NCI-H526 treated with DMSO at 0.1 percent for 48 hours (cell line): Measurements from ENCODE around the gene MSH3.
"Not testable (repeated sequence)": the region's sequence is repeated elsewhere in the genome, so short reads cannot be mapped to it uniquely, and the experiment has no call there.

ENCODE experiments used
- DNase-seq: peaks from one replicate; lab custom pipeline; 2025; lab: John Stamatoyannopoulos, UW

MSH3 gene

DNA sequence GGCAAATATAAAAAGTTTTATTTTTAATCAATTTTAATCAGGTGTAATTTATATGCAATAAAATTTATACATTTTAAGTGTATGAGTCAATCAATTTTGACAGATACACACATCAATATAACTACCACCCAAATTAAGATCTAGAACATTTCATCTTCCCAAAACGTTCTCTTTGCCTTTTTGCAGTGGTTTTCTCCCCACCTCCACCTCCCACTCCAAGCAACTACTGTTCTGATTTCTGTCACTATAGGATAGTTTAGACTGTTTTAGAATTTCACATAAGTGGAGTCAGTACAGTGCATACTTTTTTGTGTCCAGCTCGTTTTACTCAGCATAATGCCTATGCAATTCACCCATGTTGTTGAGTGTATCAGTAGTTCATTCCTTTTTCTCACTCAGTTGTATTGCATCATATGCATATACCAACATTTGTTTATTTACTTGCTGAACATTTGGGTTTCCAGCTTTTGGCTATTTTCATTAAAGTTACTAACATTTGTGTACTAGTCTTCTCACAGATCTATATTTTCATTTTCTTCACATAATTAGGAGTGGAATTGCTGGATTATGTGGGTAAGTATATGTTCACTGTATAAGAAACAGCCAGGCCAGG is 52.5 kb downstream of the MSH3 start:
- no peak for DNase-seq

DNA sequence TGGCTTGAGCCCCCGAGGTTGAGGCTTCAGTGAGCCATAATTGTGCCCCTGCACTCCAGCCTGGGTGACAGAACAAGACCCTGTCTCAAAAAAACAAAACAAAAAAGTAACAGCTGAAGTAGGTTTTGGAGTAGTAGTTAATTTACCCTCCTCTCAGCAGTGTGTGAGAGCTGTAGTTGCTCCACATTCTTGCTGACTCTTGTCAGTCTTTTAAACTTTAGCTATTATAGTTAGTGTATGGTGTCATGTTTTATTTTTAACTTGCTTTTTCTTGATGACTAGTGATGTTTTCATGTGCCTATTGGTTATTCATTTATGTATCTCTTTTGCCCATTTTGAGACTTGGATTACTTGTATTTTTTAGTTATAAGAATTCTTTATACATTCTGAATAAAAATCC is 53.2 kb downstream of the MSH3 start:
- DNase-seq, result no peak

DNA sequence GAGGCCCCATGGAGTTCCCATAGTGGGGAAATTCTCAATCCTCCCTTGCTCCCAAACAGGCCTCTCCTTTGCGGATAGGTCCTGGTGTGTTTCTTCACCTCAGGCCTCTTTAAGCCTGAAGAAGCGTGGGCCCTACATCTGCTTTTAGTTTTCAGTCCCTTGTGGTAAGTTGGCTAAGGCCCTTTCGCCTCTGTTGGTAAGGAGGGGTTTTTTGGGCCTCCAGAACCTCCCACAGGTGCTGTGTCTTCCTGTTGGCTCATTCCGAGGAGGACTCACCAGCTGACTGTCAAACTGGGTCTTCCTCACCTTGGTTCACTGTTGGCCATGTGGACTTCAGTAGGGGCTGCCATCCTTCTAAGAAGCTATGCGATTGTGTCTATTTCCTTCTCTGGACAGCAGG is 56.8 kb downstream of the MSH3 start:
- no peak for DNase-seq

DNA sequence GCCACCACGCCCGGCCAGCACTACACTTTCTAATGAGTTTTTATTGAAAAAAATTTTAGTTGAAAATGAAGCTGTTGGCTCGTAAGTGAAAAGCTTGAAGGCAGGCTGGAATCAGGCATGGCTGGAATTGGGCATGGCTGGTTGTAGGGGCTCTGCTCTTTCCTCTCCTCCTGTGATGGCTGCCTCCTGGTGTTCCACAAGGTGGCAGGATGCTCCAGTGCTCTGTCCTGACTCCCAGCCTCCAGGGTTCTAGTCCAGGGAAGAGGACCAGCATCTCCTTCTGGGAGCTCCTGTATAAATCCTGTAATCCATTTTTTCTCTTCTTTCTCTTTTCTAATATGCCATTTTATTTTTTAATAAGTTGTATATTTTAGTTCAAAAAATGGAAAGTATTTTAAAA is 57.5 kb downstream of the MSH3 start:
- no peak for DNase-seq

DNA sequence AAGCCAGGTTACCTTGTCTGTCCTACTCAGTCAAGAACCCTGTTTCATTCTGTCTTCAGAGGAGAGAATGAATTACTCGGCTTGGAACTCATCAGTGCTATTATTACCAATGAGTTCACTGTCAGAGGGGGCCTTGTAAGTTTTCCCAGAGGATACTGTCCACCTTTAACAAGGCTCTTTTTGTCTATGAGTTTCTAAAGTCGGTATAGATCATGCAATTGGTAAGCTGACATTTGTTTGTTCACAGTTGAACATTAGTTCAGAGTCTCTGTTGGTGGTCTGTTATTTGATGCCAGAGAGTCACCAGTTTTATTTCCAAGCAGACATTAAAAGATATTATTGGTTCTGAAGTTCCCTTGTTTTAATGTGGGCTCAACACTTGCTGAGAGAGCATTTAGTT is 58.5 kb downstream of the MSH3 start:
- DNase-seq, result no peak

DNA sequence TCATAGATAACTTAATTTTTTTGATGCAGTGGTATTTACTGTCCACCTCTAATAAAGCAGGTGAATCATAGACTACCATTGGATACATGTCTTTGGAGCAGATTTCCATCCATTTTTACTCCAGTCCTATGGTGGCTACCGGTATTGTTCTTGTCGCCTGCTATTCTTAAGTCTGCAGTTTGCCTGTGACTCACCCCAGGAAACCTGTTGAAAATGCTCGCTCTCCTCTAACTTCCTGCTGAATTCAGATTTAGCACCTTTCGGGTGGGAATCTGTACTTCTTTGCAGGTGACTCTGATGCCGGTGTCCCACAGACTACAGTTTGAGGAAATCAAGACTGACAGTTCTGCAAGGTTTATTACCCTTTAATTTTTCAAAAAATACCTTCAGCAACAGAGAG is 59.2 kb downstream of the MSH3 start:
- no peak for DNase-seq

DNA sequence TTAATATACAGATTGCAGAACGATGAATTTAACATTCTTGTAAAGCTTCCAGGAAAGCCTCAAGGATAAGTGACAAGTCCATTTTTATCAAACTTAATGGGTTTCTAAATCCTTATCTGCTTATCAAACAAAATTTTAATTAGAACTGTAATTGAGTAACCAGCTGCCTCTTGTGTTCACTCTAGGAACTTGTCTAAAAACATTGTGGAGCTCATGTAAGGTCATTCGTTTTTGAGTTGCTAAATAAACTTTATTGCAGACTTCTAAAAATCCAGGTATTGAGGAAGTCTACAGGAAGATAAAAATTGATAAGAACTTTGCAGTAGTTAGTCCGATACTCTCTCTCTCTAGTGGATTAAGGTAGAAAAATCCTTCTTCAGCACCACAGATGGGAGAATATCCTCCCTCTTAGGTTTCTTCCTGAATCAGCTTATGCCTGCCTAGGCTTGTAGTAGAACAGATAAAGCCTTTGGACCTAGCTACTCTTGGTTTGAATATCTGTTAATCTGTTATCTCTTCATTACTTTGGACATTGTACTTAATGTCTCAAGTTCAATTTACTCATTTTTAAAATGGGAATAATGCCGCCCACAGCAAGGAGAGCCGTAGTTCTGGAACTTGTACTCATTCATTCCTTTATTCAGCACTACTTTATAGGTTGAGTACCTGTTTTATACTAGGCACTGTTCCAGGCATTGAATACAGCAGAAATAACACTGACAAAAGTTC is 60.3 kb downstream of the MSH3 start:
- DNase-seq, result no peak

DNA sequence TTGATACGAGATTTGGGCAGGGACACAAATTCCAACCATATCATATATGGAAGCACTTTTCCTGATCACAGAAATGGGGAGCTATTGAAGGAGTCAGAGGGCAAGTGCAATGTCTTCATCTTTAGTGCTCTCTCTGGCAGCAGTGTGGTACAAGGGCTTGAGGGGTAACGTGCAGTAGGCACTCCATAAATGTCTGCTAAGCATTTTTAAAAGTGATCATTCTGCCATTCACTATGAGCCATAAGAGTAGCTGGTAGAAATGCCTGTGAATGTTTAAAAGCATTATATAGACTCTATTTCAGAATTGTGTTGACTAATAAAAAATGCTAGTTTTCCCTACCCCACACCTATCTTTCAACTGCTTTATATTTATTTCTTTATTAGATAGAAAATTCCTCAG is 61.4 kb downstream of the MSH3 start:
- no peak for DNase-seq

DNA sequence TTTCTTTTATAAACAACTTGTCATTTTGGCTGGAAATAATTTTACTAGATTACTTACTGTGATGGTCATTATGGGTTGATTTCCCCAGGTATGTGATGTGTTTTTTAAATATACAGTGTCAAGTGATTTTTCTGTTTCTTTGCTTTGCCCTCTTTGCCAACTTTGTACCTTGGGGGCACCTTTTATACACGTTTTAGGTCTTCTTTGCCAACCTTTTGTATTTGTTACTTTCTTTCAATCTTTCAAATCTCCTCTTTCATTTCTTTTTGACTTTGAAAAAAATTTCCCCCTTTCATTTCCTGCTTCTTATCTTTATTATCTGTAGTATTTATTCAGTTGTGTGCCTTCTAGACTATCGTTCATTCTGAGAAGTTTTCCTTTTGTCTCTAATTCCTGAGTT is 65.7 kb downstream of the MSH3 start:
- DNase-seq, result no peak

DNA sequence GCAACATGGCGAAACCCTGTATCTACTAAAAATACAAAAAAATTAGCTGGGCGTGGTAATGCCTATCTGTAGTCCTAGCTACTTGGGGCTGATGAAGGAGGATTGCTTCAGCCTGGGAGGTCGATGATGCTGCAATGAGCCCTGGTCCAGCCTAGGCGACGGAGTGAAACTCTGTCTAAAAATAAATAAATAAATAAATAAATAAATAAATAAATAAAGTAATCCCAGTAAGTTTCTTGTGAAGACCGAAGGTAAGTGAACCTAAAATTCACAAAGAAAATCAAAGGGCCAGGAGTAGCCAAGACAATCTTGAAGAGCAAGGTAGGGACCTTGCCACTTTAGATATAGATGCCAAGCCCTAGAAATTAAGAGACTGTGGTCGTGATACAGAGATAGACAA is 68.5 kb downstream of the MSH3 start:
- no peak for DNase-seq

DNA sequence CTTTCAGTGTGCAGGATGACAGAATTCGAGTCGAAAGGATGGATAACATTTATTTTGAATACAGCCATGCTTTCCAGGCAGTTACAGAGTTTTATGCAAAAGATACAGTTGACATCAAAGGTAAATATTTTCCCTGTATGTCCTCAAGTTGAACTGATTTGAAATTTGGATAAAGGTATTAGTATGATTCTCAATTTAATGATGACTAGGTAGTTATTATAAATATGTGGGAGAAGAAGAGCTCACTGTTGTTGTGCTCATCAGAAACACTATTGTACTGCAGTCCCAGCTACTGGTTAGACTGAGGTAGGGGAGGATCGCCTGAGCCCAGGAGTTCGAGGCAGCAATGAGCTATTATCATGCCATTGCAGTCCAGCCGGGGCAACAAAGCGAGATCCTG is 71.0 kb downstream of the MSH3 start:
- DNase-seq, result no peak

DNA sequence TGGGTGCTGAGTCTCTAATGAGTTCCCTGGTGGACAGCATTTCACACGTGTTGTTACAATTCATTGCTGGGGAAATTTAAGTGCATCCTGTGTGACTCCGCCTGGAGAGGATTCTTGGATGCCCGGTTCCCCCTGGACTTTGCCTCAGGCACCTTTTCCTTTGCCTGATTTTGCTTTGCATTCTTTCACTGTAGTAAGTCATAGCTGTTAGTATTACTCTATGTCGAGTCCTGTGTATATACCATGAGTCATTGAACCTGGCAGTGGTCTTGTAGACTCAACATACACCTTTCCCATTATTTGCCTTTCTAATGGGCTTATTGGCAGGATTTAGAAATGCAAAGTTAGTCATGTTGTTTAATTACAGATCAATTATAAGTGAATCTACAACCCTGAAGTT is 82.3 kb downstream of the MSH3 start:
- no peak for DNase-seq

DNA sequence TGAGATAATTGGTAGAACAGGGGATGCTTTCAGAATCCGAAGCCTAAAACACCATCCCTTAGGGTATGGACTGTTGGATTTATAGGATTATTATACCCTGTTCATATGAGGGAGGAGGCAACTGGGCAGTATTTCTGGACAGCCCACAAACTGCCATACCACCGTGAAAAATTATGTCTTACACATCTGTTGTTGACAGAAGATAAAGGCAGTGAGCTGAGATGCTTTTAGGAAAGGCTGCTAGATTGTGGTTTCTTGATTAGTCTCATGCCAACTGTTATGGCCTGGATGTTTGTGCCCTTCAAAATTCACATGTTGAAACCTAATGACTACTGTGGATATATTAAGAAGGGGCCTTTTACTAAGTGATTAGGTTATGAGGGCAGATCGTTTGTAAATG is 84.0 kb downstream of the MSH3 start:
- DNase-seq, result no peak

DNA sequence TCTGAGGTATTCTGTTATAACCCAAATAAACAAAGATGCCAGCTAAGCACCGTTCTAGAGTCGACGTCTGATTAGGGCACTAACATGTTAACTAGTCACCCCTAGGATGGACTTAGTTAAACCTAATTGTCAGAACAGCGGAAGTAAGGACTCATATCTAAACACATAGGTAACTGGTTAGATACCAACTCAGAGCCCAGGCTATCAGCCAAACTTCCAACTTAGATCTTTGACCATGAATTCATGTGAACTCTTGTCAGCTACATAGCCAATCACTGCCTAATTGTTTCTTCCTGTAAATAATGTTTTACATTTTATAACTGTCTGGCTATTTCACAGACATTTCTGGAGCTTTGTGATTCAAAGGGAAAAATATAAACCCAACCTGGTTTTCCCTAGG is 84.6 kb downstream of the MSH3 start:
- DNase-seq, result no peak

DNA sequence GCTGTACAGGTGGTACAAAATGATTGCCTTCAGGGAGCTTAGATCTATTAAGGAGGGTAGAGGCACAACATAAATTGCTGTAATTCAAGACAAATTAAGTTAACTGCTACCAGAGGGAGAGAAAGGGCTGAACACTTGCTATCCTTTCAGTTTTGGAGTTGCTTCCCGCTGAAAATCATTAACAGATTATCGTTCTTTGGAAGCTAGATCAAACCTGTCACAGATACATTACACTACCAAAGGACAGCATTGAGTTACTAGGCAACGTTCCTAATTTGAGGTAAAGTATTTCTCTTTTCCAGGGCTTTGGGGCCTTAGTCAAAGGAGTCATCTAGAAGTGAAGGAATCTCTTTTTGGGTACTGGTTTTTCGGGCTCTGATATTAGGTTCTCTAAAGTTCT is 85.0 kb downstream of the MSH3 start:
- DNase-seq, result no peak

DNA sequence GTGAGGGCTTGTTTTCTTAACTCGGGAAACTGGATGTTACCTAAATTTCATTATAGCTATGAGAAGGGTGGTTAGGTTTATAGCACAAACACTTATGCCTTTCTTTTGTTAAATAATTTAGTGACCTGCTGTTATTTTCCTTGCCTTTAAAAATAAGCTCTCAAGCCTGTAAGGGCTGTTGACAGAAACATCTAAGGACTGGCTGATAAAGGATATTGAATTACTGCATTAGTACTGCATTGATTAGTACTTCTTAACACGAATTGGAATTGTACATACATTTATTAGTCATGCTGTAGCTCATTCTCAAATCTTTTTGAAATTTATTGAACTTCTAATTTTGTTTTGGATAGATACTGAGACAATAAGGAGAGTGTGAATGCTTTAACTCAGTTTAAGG is 85.4 kb downstream of the MSH3 start:
- no peak for DNase-seq

DNA sequence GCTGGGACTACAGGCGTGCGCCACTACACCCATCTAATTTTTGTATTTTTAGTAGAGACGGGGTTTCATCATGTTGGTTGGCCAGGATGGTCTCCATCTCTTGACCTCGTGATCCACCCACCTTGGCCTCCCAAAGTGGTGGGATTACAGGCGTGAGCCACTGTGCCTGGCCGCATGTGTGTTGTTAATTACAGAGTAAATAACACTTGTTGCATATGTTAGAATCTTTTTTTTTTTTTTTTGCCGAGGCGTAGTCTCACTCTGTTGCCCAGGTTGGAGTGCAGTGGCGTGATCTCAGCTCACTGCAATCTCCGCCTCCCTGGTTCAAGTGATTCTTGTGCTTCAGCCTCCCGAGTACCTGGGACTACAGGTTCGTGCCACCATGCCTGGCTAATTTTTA is 86.0 kb downstream of the MSH3 start:
- DNase-seq, result not testable (repeated sequence)

DNA sequence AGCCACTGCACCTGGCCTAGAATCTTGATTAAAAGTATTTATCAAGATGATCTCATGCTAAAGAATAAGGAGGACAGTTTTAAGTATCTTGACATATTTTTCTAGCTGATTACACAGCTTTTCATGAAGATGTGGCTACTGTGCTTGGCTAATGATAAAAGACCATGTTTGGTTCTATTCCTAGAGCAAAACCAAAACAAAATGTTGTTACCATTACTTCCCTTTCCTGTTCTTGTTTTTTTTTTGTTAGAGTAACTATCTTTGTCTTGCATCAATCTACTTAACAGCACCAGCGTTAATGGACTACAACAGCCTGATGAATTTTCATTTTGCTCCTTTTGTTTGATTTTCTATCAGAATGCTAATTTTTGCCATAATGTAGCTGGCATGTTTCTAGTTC is 86.5 kb downstream of the MSH3 start:
- no peak for DNase-seq

DNA sequence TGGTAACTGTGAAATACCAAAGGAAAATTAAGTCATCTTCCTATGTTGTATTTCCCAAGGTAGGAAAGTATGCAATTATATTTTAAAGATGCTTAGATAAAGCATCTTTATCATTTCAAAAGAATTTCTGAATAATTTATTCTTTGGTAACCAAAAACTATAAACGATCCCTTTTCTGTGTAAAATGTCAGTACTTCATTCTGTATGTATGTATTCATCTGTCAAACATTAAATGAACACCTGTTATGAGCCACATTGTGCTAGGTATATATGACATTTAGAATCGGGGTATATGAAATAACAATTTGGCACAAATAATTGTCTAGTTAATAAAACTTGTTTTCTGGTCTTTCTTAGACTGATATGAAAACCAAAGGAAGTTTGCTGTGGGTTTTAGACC is 89.7 kb downstream of the MSH3 start:
- no peak for DNase-seq

DNA sequence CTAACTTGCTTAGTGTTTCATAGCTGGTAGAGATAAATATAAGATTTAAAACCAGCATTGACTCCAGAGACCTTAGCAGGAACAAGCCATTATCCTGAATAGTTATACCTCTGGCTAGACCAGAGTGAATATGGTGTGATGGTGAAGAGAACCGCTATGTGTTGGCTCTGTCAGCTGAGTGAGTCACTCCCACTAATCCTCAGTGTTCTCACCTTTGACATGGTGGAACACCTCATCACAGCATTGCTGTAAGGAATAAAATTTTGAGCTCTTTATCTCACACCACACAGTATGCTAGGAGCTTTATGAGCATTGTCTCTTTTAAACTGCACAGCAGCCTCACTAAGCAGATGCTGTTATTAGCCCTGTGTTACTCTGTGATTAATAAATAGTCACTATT is 91.0 kb downstream of the MSH3 start:
- no peak for DNase-seq

DNA sequence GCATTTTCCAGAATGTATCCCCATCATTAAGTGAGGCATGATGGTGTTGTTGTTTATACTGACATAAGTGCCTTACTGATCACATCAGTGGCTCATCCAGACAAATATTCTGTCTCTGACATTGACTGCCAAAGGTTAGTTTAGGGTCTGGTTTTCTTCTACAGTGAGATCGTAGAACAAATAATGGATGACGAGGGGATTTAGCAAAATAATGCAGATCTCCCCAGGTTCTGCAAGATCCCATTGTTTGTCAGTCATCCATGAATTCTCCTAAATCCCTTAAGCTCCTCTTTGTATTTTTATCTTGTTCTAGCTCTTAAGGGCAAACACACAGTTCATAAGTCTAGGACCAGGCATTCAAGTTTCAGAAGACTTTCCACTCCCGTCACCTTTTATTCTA is 93.5 kb downstream of the MSH3 start:
- no peak for DNase-seq

DNA sequence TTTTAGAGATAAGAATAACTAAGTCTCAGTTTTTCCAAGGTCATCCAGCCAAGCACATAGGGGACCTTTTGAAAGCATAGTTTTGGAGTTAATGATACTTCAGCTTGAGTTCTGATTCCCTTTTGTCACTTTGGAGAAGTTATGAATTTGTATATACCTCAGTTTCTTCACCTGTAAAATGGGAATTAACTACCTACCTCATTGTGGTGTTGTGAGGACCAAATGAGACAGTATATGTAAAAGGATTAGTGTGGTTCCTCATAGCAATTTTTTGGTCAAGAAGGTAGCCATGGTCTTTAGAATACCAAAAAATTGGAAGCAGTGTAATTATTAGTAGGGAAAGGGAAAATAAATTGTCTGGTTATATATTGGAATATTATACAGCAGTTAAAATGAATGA is 98.0 kb downstream of the MSH3 start:
- DNase-seq, result no peak

DNA sequence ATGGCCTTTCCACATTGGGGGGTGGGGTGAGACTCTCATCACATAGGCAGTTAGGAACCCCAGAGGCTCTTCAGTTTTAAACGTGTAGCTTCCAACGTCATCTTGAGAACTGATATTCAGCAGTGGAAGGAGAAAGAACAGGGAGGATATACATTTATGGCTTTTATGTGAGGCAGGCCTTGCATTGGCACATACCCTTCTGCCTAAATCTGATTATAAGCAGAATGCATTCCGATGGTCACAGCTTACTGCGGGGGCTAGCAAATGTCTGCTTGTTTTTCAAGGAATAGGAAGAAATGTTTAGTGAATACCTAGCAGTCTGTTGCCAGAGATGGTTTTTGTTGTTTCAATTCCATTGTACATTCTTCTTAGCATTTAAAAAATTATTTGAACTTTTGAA is 99.3 kb downstream of the MSH3 start:
- DNase-seq, result no peak

DNA sequence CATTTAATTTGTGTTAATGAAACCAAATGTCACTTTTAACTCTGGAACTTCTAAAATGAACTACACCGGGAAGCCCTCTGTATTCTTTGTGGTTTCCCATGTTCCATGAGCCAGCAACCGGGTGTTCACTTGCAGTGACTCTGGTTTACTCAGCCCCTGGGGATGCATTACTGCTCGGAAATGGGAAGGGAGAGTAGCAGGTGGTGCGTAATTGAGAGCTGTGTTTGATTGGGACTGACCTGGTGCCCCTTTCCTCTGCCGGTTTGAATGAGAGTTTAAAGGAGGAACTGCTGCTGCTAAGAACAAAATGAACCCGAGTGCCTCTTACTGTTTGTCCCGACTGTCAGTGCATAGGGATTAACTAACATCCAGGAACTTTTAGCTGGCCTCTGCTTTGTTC is 100.4 kb downstream of the MSH3 start:
- DNase-seq, result no peak
